CD4-positive, alpha-beta T cell treated with Interleukin-15 for 4 hours (primary cell): ENCODE measurements around the gene PDGFA.

Source experiments
- DNase-seq: peaks from one replicate; pipeline ENCODE4 v3.0.0-alpha.2; 2020; ENCODE audit warnings: low spot score

The PDGFA gene

GRCh38 chr7:519484-520390 lies at the start of gene PDGFA:
Gene PDGFA (minus strand): TSS chr7:519846. CDS start chr7:519001, 845 bp downstream.
- no peak for DNase-seq

- DNase-seq, result no peak
Measured at GRCh38 chr7:568031-568951, 48.6 kb upstream of the PDGFA start.

- DNase-seq, result no peak
Measured at GRCh38 chr7:567305-567883, 47.7 kb upstream of the PDGFA start.

- DNase-seq, result no peak
Measured at GRCh38 chr7:566100-566499, 46.5 kb upstream of the PDGFA start.

- no peak for DNase-seq
Measured at GRCh38 chr7:564176-564865, 44.7 kb upstream of the PDGFA start.

- DNase-seq, result no peak
Measured at GRCh38 chr7:563629-564170, 44.1 kb upstream of the PDGFA start.

- no peak for DNase-seq
Measured at GRCh38 chr7:562789-563628, 43.4 kb upstream of the PDGFA start.

GRCh38 chr7:562374-562675 lies 42.7 kb upstream of the PDGFA start:
- no peak for DNase-seq

- no peak for DNase-seq
Measured at GRCh38 chr7:561631-562373, 42.2 kb upstream of the PDGFA start.

- DNase-seq, result no peak
Measured at GRCh38 chr7:560966-561630, 41.5 kb upstream of the PDGFA start.

- no peak for DNase-seq
Measured at GRCh38 chr7:559396-559705, 39.7 kb upstream of the PDGFA start.

GRCh38 chr7:557558-557881 lies 37.9 kb upstream of the PDGFA start:
- no peak for DNase-seq

GRCh38 chr7:556837-557557 lies 37.4 kb upstream of the PDGFA start:
- no peak for DNase-seq

GRCh38 chr7:556291-556826 lies 36.7 kb upstream of the PDGFA start:
- DNase-seq, result no peak

GRCh38 chr7:555551-556160 lies 36.0 kb upstream of the PDGFA start:
- no peak for DNase-seq

GRCh38 chr7:553636-554111 lies 34.0 kb upstream of the PDGFA start:
- no peak for DNase-seq

- DNase-seq, result no peak
Measured at GRCh38 chr7:552868-553635, 33.4 kb upstream of the PDGFA start.
